Neural progenitor cell (in vitro differentiated cells): Measurements from ENCODE around the gene MRPL18. TPM values are rescaled to one million over a fixed set of nuclear protein-coding genes. Genes with fewer than 3 reads are reported as not detected.

Experiments
- DNase-seq: peaks from one replicate; pipeline ENCODE4 v3.0.0-alpha.2; 2016; ENCODE audit warnings: low spot score
- H2AFZ ChIP-seq: fragments of 200-600 bp; sonication (generic); replicated peaks from 2 replicates; pipeline ENCODE4 v1.6.1; 2016; ENCODE audit warnings: antibody characterized with exemption
- H3F3A ChIP-seq: fragments of 200-600 bp; sonication (generic); 2 replicates; pipeline ENCODE4 v1.6.1; 2016; ENCODE audit warnings: antibody characterized with exemption, low read depth
- H3K27ac ChIP-seq: fragments of 200-600 bp; sonication (generic); 2 replicates; pipeline ENCODE4 v1.5.1; 2016; ENCODE audit warnings: mild to moderate bottlenecking
- H3K27me3 ChIP-seq: fragments of 200-600 bp; sonication (generic); 2 replicates; pipeline ENCODE4 v1.6.1; 2016; ENCODE audit warnings: mild to moderate bottlenecking, moderate library complexity
- H3K36me3 ChIP-seq: fragments of 200-600 bp; sonication (generic); 2 replicates; pipeline ENCODE4 v1.5.1; 2016
- H3K4me1 ChIP-seq: fragments of 200-600 bp; sonication (generic); 2 replicates; pipeline ENCODE4 v1.6.1; 2016; ENCODE audit warnings: mixed run types
- H3K4me2 ChIP-seq: fragments of 200-600 bp; sonication (generic); 2 replicates; pipeline ENCODE4 v1.6.1; 2016
- H3K4me3 ChIP-seq: fragments of 200-600 bp; sonication (generic); 2 replicates; pipeline ENCODE4 v1.5.1; 2016
- H3K79me2 ChIP-seq: fragments of 200-600 bp; sonication (generic); 2 replicates; pipeline ENCODE4 v1.6.1; 2016; ENCODE audit warnings: low read depth
- H3K9ac ChIP-seq: fragments of 200-600 bp; sonication (generic); 2 replicates; pipeline ENCODE4 v1.6.1; 2016
- H3K9me3 ChIP-seq: fragments of 200-600 bp; sonication (generic); 2 replicates; pipeline ENCODE4 v1.5.1; 2016; ENCODE audit warnings: low read depth
- H4K20me1 ChIP-seq: fragments of 200-600 bp; sonication (generic); 2 replicates; pipeline ENCODE4 v1.6.1; 2016; ENCODE audit warnings: low read depth
- H3K27ac Mint-ChIP-seq: 3 replicates; pipeline ENCODE4 v1.8.0; 2021; ENCODE audit warnings: mixed read lengths
- H3K27me3 Mint-ChIP-seq: 2 replicates; pipeline ENCODE4 v1.8.0; 2022; ENCODE audit warnings: low read depth, mild to moderate bottlenecking, inconsistent platforms, moderate library complexity, mixed read lengths; ENCODE audit not compliant: insufficient read depth
- H3K36me3 Mint-ChIP-seq: 3 replicates; pipeline ENCODE4 v1.8.0; 2021; ENCODE audit warnings: mixed read lengths
- H3K4me1 Mint-ChIP-seq: 3 replicates; pipeline ENCODE4 v1.8.0; 2021; ENCODE audit warnings: mixed read lengths
- H3K4me3 Mint-ChIP-seq: 3 replicates; pipeline ENCODE4 v1.8.0; 2021; ENCODE audit warnings: mild to moderate bottlenecking, moderate library complexity, mixed read lengths
- H3K9me3 Mint-ChIP-seq: 3 replicates; pipeline ENCODE4 v1.8.0; 2020; ENCODE audit warnings: mixed read lengths
- EZH2 ChIP-seq: fragments of 200-600 bp; sonication (generic); IDR thresholded peaks from 2 replicates; pipeline ENCODE4 v1.6.1; 2017; ENCODE audit warnings: antibody characterized with exemption, mild to moderate bottlenecking, moderate library complexity
- EZH2phosphoT487 ChIP-seq: fragments of 200-600 bp; sonication (generic); IDR thresholded peaks from 2 replicates; pipeline ENCODE4 v1.6.1; 2017; ENCODE audit warnings: antibody characterized with exemption
- small RNA-seq: library from RNA; depleted of rRNA; stranded (forward); fragments of <200 nt; gene quantifications from one replicate; pipeline ENCODE3, GENCODE V24; 2015
- total RNA-seq: library from RNA; depleted of rRNA; stranded (reverse); fragments of >200 nt; gene quantifications from 2 replicates; pipeline ENCODE4 v1.2.3, GENCODE V29; 2015; ENCODE audit warnings: low replicate concordance
- TF ChIP-seq, protein P1 (sequence below): fragments of 200-600 bp; sonication (generic); IDR thresholded peaks from 2 replicates; pipeline ENCODE4 v1.5.1; 2017; ENCODE audit warnings: antibody characterized with exemption, mild to moderate bottlenecking

The MRPL18 gene
- total RNA-seq, 1 donor from 2014 or later: 69.1 TPM

DNA sequence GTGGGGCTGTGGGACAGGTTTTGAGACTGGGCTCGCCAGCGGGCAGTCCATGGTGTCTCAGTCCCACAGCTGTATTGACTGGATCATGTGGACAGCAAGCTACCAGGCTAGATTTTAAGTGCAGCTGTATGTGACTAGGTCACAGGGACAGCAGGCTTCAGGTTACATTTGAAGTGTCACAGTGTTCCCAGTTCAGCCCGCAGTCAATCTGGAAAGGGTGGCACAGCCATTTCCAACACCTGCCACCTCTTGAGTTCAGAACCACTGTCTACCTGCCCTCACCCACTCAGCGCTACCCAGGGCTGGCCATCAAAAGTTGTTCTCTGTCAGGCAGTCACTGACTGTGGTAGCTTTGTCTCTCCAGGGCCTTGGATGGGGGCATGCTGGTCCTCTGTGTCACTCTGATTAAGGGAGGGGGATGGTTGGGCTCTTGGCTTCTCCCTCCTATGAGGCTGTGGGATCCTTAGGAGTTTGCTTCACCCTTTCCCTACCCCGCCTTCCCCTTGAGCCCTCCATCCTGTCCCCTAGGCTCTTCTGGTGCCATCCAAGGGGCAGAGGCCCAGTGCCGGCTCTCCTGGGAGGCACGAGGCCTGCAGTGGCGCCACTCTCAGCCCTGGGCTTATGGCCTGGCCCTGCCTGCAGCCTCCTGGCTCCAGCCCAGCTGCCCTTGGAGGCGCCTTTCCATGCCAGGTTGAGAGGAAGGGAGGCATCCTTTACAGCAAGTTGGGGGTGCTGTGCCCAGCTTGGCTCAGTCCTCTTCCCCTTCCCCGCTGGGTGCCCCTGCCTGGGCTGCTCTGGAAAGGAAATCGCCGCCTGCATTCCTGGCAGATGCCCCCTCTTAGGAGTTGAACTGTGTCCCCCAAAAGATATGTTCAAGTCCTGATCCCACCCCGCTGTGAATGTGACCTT, 54.7 kb downstream of the MRPL18 start:
- Histone ChIP-seq H3F3A (no peaks in the 10 kb centered on the region), H3K27ac (no peak overlapping the region), H3K79me2 (no peaks in the 10 kb centered on the region), H3K4me1 (no peaks in the 10 kb centered on the region), H4K20me1 (no peaks in the 10 kb centered on the region), H3K4me3 (no peak overlapping the region), H3K36me3 (no peaks in the 10 kb centered on the region), H3K9ac (no peak overlapping the region), H3K4me2 (no peak overlapping the region), H3K27me3 (no peaks in the 10 kb centered on the region), H3K9me3 (no peaks in the 10 kb centered on the region), H2AFZ (peak overlapping the region; percentile 34)
- no peak for DNase-seq
- Mint-ChIP-seq H3K4me1 (no peaks in the 10 kb centered on the region), H3K4me3 (no peak overlapping the region), H3K27me3 (peaks cover 4% of the 10 kb centered on the region), H3K36me3 (no peaks in the 10 kb centered on the region), H3K27ac (no peak overlapping the region), H3K9me3 (peaks cover 17% of the 10 kb centered on the region)
- no peak for TF ChIP-seq EZH2phosphoT487
- TF ChIP-seq, protein P1, sequence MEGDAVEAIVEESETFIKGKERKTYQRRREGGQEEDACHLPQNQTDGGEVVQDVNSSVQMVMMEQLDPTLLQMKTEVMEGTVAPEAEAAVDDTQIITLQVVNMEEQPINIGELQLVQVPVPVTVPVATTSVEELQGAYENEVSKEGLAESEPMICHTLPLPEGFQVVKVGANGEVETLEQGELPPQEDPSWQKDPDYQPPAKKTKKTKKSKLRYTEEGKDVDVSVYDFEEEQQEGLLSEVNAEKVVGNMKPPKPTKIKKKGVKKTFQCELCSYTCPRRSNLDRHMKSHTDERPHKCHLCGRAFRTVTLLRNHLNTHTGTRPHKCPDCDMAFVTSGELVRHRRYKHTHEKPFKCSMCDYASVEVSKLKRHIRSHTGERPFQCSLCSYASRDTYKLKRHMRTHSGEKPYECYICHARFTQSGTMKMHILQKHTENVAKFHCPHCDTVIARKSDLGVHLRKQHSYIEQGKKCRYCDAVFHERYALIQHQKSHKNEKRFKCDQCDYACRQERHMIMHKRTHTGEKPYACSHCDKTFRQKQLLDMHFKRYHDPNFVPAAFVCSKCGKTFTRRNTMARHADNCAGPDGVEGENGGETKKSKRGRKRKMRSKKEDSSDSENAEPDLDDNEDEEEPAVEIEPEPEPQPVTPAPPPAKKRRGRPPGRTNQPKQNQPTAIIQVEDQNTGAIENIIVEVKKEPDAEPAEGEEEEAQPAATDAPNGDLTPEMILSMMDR: no peak
- no peak for TF ChIP-seq EZH2

Small RNAs within 50 kb of the gene (small RNA-seq; reads per million reads assigned to genes)
- 70.3 reads per million, percentile 98 among the genes with 10 or more reads in this experiment for gene SNORA20
- not detected for gene SNORA29

Other genes with a start within 250 kb of the MRPL18 start
- 54.9 and 67.2 TPM in 2 replicates for gene SOD2, start 97.2 kb upstream of the MRPL18 start, total RNA-seq
- 126 and 159 TPM in 2 replicates for gene WTAP, start 63.0 kb upstream of the MRPL18 start, total RNA-seq
- 92.5 and 101 TPM in 2 replicates for gene ACAT2, start 28.4 kb upstream of the MRPL18 start, total RNA-seq
- gene TCP1, start 865 bp upstream of the MRPL18 start, total RNA-seq: 264 and 334 TPM in 2 replicates
- gene PNLDC1, start 9.8 kb downstream of the MRPL18 start, total RNA-seq: 0.06 TPM in 1 of 2 replicates, not detected in the other
- not detected in 2 replicates for gene MAS1, start 100.5 kb downstream of the MRPL18 start, total RNA-seq
- gene IGF2R, start 178.6 kb downstream of the MRPL18 start, total RNA-seq: 35.1 and 46.1 TPM in 2 replicates